Ovary (tissue), 10 donors: ENCODE results near the gene CBX3. TPM values are rescaled to one million over a fixed set of nuclear protein-coding genes. Genes with fewer than 3 reads are reported as not detected.
"Not testable (repeated sequence)": the region's sequence is repeated elsewhere in the genome, so short reads cannot be mapped to it uniquely, and the experiment has no call there.

ENCODE experiments used
- DNase-seq, 5 donors: peaks; one replicate each; pipeline ENCODE4 v3.0.0-alpha.2; 2019 to 2020
- H3K27ac ChIP-seq, 2 donors: fragments of 200-600 bp; one replicate each; pipeline versions ENCODE4 v1.5.1 to v1.8.0; 2019 to 2022
- H3K27me3 ChIP-seq: fragments of 200-600 bp; one replicate; pipeline ENCODE4 v1.8.0; 2022
- H3K36me3 ChIP-seq: fragments of 200-600 bp; sonication (generic); one replicate; pipeline ENCODE4 v1.5.1; 2019
- H3K4me1 ChIP-seq: one replicate; pipeline ENCODE4 v1.8.1; 2013; ENCODE audit warnings: mild to moderate bottlenecking, moderate library complexity; ENCODE audit not compliant: insufficient read depth
- H3K4me3 ChIP-seq: fragments of 200-600 bp; sonication (generic); one replicate; pipeline ENCODE4 v1.5.1; 2017
- H3K9me3 ChIP-seq, 2 donors: fragments of 200-600 bp in 1 of 2; sonication (generic) in 1 of 2; one replicate each; pipeline versions ENCODE4 v1.5.1 to v1.8.1; 2013 to 2019; ENCODE audit warnings: mild to moderate bottlenecking in 1 of 2, moderate library complexity in 1 of 2
- CTCF ChIP-seq, 3 donors: fragments of 450-650 bp in 2 of 3; fragments of 200-600 bp in 1 of 3; IDR thresholded peaks; one replicate each; pipeline versions ENCODE4 v1.5.1 to v1.8.0; 2016 to 2022; ENCODE audit warnings: antibody characterized with exemption in 3 of 3, mild to moderate bottlenecking in 1 of 3
- EP300 ChIP-seq: sonication (generic); formaldehyde crosslinking; IDR thresholded peaks from one replicate; pipeline ENCODE4 v1.6.1; 2017; ENCODE audit warnings: antibody characterized with exemption
- POLR2A ChIP-seq: fragments of 450-650 bp; IDR thresholded peaks from one replicate; pipeline ENCODE4 v1.6.1; 2017; ENCODE audit warnings: antibody characterized with exemption, mild to moderate bottlenecking, moderate library complexity
- WGBS, 3 donors: extraction: QIAGEN DNeasy Blood & Tissue Kit in 1 of 3; methylation state at CpG; one replicate each; pipeline versions ENCODE4 v1.1.5 to v1.1.7; 2013 to 2017; 5-methylcytosine and 5-hydroxymethylcytosine counted together
- intact Hi-C, 4 donors: fragments of 100-400 bp; cut with DNase I; formaldehyde crosslinking; loops; one replicate each; pipeline versions ENCODE4 v1.11.0 to v1.15.1; 2022 to 2023
- long read RNA-seq, 3 donors: library from polyadenylated mRNA in 2 of 3; unstranded in 2 of 3; transcript quantifications; one replicate each; pipeline ENCODE4 v2.0.0 and lab custom pipeline, GENCODE V29; 2021 to 2026
- polyA plus RNA-seq, 2 donors: library from polyadenylated mRNA; stranded (reverse); fragments of 200-250 nt in 1 of 2; fragments of 350-450 nt in 1 of 2; fragmentation: Illumina TruSeq in 1 of 2; extraction: RNeasy Lipid Tissue Mini Kit (QIAGEN cat#74804) in 1 of 2; gene quantifications; one replicate each; pipeline ENCODE4 v1.2.3, GENCODE V29; 2013 to 2014
- total RNA-seq, 7 donors: library from RNA; depleted of rRNA in 2 of 7; stranded (reverse); fragments of >200 nt in 2 of 7; fragmentation: NEBNext Ultra II Directional in 3 of 7; extraction: Animal tissue kit (Norgen Biotek cat#: 25700) in 3 of 7; gene quantifications; one replicate each; pipeline versions ENCODE4 v1.1.0 to v1.2.4, GENCODE V29; 2016 to 2023
- donor health status: DM: no; HTN: no; CAD: no; lungs with moderate emphysema.
- donor health status: DM: no; HTN: no; CAD: no.
- donor health status: Bipolar disorder and iron deficiency.
- donor health status: DM: yes; HTN: yes; CAD: no.
- donor health status: DM: no; HTN: no; CAD: no.
- donor health status: DM: yes; HTN: yes; CAD: no.

The CBX3 gene
- total RNA-seq (100 to 1,000 TPM in 3 of 7 donors, 10 to 100 TPM in 4; 71.7 to 133 (median 98.8) TPM), polyA plus RNA-seq (10 to 100 TPM; 73.3 to 90.3 TPM)
- long read RNA-seq, donor 1, transcript CBX3-202 (6 exons, 1,857 nt) = major isoform, 9 of 22 reads
- long read RNA-seq, donor 1, partial matches to known transcripts = 7 of 22 reads
- long read RNA-seq, donor 1, other reads (novel, unspliced or antisense) = 3 of 22 reads
- long read RNA-seq, donor 2, transcript CBX3-206 (3 exons, 860 nt) = minor isoform, 69 of 396 reads
- long read RNA-seq, donor 2, transcript CBX3-202 (6 exons, 1,857 nt) = major isoform, 214 of 396 reads
- long read RNA-seq, donor 2, transcript CBX3-201 (6 exons, 2,128 nt) = minor isoform, 36 of 396 reads
- long read RNA-seq, donor 2, partial matches to known transcripts = 43 of 396 reads
- long read RNA-seq, donor 2, other reads (novel, unspliced or antisense) = 27 of 396 reads
- long read RNA-seq, donor 3, transcript CBX3-203 (6 exons, 1,717 nt) = minor isoform, 6 of 283 reads
- long read RNA-seq, donor 3, transcript CBX3-201 (6 exons, 2,128 nt) = minor isoform, 11 of 283 reads
- long read RNA-seq, donor 3, transcript CBX3-202 (6 exons, 1,857 nt) = major isoform, 213 of 283 reads
- long read RNA-seq, donor 3, partial matches to known transcripts = 23 of 283 reads
- long read RNA-seq, donor 3, other reads (novel, unspliced or antisense) = 30 of 283 reads

GRCh38 chr7:26201247-26202018, at the start of gene CBX3:
CBX3 (plus strand) TSS chr7:26201745; CDS start chr7:26202999, 1,254 bp downstream.
- 1 to 5% (median 1%) methylated on average over 40 to 86 of the region's 86 CpGs for WGBS, 3 donors
- DNase-seq = peak; percentile 88 to 94 (median 92)
- H3K4me1 ChIP-seq = peaks cover 2% of the 10 kb centered on the region
- H3K36me3 ChIP-seq = no peaks in the 10 kb centered on the region
- H3K27me3 ChIP-seq = no peaks in the 10 kb centered on the region
- no peak for TF ChIP-seq EP300
- peak; percentile 61 for TF ChIP-seq POLR2A
- peak in 1 of 3 donors; percentile 1 for TF ChIP-seq CTCF (IDR thresholded peaks at IDR 0.05)
- peak within 1 kb of the TSS; percentile 97 for H3K4me3 ChIP-seq
- peak within 1 kb of the TSS; percentile 98 to 100 for H3K27ac ChIP-seq
- no peaks in the 10 kb centered on the region for H3K9me3 ChIP-seq
- intact Hi-C loops = loop anchor here in 2 of 4 donors (5.0 to 10.0 kb wide), 3 partner anchors 249 to 953 kb away; partner anchors contain the start of genes HOXA3 (in 1 of the 2) and HOXA7 (in 1 of the 2)

DNA sequence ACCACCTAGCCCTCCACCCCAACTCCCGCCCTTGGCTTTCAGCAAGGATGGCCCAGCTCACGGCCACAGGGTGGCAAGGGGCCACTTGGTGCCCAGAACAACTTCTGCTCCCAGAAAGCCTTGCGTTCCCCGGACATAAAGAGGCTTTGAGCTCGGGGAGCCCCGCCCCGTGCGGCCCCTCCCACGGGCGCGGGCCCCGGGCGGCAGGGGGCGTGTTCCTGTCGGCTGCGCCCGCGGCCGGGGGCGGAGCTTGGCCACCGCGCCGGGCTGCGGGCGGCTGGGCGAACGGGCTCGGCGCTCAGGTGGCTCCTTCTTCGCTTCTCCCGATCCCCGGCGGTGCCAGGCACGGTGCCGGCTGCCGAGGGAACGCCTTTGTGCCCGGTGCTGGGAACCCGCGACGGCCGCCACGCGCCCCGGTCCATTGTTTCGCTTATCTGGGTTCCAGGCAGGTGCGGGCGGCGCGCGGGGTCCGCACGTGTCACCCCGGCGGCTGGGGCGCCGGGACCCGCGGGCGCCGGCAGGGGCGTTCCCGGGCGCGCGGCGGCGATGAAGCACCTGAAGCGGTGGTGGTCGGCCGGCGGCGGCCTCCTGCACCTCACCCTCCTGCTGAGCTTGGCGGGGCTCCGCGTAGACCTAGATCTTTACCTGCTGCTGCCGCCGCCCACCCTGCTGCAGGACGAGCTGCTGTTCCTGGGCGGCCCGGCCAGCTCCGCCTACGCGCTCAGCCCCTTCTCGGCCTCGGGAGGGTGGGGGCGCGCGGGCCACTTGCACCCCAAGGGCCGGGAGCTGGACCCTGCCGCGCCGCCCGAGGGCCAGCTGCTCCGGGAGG, 49.4 kb upstream of the CBX3 start, which contains the start of gene NFE2L3:
TSS of gene NFE2L3 (plus strand) at position 246 of the 829 bp plus-strand sequence. CDS start at position 547, 301 bp downstream.
- H3K4me1 ChIP-seq = no peaks in the 10 kb centered on the region
- no peaks in the 10 kb centered on the region for H3K27me3 ChIP-seq
- H3K9me3 ChIP-seq = no peaks in the 10 kb centered on the region
- intact Hi-C loops = no loop called here
- no peaks in the 10 kb centered on the region for H3K36me3 ChIP-seq
- peak within 1 kb of the TSS; percentile 35 for H3K4me3 ChIP-seq
- no peak within 1 kb of the TSS for H3K27ac ChIP-seq
- DNase-seq = peak in 3 of 5 donors; percentile 22 to 47 (median 26)
- no peak for TF ChIP-seq EP300
- no peak for TF ChIP-seq POLR2A
- no peak for TF ChIP-seq CTCF (IDR thresholded peaks at IDR 0.05)
- 1 to 2% (median 1%) methylated on average over 62 to 95 of the region's 95 CpGs for WGBS, 3 donors

GRCh38 chr7:26152782-26153240, 48.7 kb upstream of the CBX3 start:
- H3K4me1 ChIP-seq, DNase-seq, intact Hi-C loops, H3K36me3 ChIP-seq, H3K27me3 ChIP-seq, H3K9me3 ChIP-seq, H3K27ac ChIP-seq: not testable (repeated sequence)
- 2 to 7% (median 4%) methylated on average over 29 to 54 of the region's 54 CpGs for WGBS, 3 donors
- peak overlapping the region; percentile 35 for H3K4me3 ChIP-seq

DNA sequence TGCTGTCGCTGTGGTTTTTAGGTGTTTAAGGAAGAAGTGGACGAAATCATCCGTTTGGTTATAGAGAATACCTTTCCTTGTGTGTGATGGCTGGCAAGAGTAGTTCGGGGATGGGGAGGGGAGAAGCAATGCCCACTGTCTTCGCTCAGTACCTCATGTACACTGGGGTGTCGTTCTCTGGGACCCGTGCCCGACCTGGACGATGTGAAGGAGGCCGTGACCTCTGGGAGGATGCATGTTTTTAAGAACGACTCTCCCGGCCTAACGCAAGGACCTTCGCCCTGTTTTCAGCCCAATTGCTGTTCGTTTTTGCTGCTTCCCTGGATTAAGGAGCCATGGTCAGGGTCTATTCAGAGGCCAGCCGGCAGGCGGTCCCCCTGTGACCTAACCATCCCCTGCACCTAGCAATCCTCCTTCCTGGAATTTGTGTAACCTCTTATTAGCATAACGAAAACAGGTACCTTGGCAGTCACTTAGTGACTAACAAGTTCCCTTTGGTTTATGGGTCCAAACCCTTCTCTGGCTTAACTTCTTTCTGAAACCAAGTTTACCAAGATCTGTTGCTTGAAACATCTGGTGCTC, 48.2 kb upstream of the CBX3 start:
- H3K27ac ChIP-seq = no peak overlapping the region
- H3K36me3 ChIP-seq = no peaks in the 10 kb centered on the region
- H3K9me3 ChIP-seq = no peaks in the 10 kb centered on the region
- TF ChIP-seq POLR2A (no peak), CTCF (IDR thresholded peaks at IDR 0.05) (no peak), EP300 (no peak)
- no peak for DNase-seq
- no peaks in the 10 kb centered on the region for H3K27me3 ChIP-seq
- intact Hi-C loops = no loop called here
- H3K4me3 ChIP-seq = peak overlapping the region; percentile 35
- no peaks in the 10 kb centered on the region for H3K4me1 ChIP-seq
- 27 to 40% (median 29%) methylated on average over 18 of the region's 18 CpGs for WGBS, 3 donors
